ENCODE data around the gene TBC1D3B.
"Not testable (repeated sequence)": the region's sequence is repeated elsewhere in the genome, so short reads cannot be mapped to it uniquely, and the experiment has no call there.

Gene TBC1D3B

DNA sequence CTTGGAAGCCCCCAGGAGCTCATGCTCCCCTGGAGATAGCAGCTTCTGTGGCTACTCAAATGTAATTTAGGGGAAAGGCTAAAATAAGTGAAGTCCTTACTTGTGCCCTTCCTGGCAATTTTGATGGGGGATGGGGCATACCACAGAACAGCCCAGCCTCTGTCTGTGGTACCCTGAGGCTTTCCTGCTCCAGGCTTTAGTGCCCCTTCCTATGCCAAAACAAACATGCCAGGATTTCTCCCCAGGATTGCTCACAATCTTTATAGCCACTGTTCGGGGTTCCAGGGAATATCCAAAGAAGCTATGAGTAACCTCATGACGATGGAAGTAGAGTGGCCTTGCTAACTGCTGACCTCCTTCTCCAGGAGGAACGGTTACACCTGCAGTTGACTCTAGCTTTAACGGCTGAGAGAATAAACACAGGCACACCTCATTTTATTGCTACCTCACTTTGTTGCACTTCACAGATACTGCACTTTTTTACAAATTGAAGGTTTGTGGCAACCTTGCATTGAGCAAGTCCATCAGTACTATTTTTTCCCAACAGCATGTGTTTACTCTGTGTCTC, 47.9 kb downstream of the TBC1D3B start:
- DNase-seq = no peak

DNA sequence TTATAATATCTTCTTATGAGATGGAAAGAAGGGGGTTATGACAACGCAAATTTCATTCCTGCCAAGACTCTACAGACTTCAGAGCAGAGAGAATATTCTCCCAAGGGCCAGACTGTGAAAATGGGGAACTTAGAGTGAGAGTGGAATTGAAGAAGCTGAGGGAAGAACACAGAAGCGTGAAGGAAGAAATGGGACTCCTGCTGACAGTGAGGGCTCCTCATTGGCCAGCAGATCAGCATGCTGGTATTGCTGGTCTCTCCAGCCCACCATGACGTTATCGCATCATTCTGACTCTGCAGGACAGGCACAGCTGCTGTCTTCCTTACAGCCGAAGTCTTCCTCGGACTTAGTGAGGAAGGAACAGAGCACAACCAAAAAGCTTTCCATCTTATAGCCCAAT, 48.5 kb downstream of the TBC1D3B start:
- no peak for DNase-seq

DNA sequence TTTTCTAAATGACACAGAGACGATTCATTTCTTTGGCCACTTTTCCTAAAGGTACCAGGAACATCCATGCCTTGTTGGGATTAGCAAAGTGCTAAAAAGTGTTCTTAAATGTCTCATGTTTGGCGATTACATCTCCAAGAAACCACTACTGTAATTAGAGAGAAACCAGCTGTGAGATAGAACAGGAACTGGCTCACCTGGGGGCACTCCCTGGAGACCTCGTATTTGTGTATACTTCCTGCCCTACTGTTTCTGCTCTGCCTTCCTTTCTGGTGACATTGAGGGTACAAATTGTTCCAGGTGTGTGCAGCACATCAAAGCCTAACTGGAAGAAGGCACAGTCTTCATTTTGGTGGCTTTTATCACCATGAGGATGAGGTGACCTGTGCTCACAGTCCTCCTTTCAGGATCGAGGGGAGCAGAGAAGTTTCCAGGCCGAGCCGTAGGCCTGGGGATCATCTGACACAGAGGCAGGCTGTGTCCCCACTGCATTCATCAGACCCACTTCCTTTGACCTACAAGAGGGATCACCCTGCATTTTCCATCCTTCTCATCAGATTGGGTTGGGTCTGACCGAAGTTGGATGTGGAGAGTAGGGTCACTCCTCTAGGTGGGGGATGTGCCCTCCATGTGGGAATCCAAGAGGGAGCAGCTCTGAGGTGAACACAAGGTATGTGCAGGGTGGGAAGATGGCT, 49.1 kb downstream of the TBC1D3B start:
- DNase-seq = no peak

DNA sequence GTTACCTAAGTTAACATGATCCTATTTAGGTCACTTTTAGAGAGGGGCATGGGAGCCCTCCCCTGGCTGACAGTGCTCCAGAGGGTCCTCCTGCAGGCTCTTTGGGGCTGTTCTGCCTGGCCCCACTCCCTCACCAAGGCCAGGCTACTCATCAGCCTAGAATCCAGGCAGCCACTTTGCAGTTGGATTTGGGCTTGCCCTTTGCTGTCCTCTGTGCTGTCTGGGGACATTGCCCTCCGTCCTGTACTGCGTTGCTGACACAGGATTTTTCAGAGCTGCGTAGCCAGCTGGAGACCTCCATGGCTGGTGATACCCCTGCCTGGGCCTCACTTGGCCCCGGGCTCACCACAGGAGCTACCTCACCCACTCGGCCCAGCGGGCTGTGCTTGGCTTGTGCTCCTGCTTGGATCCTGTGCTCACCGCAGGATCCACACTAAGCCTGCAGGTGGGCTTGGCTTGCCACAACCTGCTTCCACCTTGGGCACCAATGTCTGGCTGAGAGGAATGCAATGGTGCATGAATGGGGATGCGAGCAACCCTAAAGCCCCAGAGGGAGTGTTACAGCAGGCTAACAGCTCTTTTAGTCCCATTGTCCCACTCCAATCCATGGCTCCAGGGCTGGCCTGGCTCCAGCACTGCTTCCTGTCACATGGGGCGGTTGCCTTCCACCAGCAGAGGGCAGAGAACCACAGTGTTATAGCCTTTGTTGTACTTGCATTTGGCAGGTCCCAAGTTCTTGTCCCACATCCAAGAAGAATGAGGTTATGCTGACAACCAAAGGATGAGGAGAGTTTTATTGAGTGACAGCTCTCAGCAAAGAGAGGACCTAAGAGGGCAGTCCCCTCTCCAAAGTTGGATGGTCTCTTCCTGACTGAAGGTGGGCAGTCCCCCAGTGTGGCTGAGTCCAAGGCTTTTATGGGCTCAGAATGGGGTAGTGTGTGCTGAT, 51.3 kb downstream of the TBC1D3B start:
- no peak for DNase-seq

DNA sequence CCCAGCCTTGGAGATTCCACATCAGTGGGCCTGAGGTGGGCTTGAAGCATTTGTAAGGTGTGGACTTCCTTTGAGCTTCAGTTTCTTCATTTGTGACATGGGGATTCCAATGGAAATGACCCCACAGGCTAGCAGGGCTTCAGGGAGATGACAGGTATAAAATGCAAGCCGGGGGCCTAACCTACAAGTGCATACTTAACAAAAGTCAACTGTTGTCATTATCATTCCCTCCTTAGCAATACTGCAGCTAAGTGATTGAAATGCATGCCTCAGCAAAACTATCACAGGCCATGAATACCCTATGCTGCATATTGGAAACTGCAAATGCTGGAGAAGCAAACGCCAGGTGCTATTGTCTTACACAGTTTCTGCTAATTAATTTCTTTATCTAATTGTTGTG, 53.0 kb downstream of the TBC1D3B start:
- DNase-seq = no peak

DNA sequence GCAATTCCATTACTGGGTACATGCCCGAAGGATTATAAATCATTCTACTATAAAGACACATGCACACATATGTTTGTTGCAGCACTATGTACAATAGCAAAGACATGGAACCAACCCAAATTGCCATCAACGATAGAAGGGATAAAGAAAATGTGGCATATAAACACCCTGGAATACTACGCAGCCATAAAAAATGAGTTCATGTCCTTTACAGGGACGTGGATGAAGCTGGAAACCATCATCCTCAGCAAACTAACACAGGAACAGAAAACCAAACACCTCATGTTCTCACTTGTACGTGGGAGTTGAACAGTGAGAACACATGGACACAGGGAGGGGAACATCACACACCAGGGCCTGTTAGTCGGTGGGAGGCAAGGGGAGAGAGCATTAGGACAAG, 55.3 kb downstream of the TBC1D3B start:
- DNase-seq = not testable (repeated sequence)

DNA sequence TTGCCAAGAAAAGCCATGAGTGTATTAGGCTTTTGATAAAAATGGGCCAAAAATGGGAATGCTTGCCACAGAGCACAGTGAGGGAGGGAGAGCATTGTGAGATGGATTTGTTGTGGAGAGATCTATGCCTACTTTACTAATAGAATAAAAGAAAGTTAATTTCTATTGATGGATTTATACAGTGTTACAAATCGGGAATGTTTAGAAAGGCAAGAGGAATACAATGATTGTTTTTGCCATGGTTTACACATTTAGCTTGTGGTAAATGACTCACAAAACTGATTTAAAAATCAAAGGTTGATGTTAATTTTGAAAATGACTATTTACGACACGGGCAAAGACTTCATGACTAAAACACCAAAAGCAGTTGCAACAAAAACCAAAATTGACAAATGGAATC, 56.2 kb downstream of the TBC1D3B start:
- no peak for DNase-seq

DNA sequence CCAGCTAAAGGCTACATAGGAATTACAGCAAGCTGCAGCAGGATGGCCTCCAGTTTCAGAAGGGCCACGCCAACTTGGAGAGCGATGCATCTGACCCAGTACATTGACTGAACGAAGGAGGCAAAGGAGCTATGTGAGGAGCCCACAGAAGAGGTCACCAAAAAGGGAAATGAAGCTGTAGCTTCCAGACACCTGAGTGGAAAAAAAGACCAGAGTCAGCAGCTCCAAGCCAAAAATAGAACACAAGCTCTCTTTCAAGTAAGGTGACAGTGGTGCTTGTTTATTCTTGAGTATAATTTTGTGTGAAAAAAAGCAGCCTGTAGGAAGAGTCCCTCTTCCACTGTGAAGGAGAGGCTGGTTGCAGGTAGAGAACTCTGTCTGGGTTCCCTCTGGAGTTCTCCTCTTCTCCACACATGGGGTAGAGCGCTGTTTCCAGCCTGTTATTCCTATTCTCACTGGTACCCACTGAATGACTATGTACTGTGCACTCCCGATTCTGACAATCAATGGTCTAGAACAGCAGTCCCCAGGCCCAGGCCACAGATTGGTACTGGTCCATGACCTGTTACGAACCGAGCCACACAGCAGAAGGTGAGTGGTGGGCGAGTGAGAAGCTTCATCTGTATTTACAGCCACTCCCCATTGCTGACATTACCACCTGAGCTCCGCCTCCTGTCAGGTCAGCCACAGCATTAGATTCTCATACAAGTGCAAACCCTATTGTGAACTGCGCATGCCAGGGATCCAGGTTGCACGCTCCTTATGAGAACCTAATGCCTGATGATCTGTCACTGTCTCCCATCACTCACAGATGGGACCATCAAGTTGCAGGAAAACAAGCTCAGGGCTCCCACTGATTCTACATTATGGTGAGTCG, 57.7 kb downstream of the TBC1D3B start:
- DNase-seq = no peak

DNA sequence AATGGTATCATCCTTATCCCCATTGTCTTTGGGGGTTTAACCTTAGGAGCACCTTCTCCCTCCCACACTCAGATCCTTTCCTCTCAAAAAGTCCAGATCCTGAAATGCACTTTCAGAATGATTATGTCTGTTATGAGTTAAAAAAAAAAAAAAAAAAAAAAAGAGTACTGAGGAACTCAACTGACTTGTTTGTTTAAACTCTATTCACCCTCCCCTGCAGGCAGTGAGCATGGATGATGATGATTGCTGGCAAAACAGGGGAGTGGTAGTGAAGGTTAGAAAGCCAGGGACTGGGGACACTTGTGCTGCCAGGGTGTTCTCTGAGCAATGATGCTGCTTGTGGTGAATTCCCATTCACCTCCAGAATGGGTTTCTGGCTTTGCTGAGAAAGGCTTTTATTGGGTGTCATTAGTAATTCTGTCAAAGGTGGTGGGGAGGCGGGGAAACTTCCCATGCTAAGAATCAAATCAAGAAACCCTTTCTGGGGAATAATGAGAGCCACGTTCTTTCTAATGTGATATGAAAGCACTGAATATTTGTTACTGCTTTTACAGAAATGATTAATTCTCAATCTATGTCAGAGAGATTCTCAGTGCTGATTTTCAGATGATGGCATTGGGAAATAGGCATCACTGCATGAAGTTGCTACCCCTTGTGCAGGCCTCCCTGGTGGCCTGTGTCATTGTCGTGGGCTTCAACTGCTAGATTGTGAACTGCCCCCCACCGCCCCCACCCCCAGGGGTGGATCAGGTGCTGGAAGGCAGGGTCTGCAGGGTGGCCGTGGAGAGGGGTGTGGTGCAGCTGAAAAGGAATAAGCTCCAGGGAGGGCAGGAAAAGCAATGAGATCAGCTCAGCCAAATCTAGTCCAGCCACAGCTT, 58.7 kb downstream of the TBC1D3B start:
- DNase-seq = no peak
